Activated CD4-positive, alpha-beta T cell treated with anti-CD3 and anti-CD28 coated beads for 4 hours (primary cell): ENCODE measurements around the gene GRIK2.
A peak's percentile ranks its signal among the peaks of the same experiment; 100 is the strongest.
"Not testable (repeated sequence)": the region's sequence is repeated elsewhere in the genome, so short reads cannot be mapped to it uniquely, and the experiment has no call there.

Experiments
- DNase-seq, 2 donors: peaks; one replicate each; pipeline ENCODE4 v3.0.0-alpha.2; 2020

GRIK2 gene

DNA sequence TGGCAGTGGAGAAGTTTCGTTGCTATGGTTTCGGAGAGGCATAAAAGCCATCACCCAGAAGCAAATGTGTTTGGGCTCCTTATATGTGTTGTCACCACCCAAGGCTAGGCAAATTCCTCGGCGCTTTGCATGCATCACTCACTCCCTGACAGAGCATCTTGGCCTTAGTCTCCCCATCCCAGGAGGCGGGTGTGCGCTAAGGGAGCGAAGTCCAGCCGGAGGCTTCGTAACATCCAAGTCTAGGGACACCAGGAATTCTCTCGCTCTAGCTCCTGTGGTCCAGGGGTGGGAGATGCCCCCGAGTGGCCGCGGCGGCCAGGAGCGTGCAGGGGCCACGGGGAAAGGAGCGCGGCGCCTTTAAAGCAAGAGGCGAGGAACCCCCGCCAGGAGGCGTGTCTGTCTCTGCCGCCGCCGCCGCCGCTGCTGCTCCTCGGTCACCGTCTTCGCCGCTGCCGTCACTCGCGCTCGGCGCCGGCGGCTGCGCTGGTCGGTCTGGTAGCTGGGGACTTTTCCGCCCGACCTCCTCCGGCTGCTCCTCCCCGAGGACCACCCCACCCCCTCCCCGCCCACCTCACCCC, at the start of gene GRIK2:
Gene GRIK2, plus strand, starts transcription at position 458 of the 578 bp plus-strand sequence.
- no peak for DNase-seq

DNA sequence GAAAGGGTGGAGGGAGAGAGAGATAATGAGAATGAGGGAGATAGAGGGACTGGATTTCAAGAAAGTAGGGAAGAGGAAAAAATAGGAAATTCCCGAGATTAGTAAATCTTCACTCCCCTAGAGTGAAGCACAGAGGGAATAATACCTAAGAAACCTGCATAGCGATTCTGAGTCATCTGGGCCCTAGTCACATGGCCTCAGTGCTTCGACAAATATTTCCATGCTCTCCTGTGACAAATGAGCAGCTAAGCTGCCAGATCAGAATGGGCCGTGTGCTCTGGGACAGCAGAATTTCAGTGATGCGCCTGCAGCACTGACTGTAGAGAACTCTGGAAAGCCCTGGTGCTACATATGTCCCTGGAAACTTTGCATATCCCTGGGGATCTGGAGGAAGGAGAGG, 48.6 kb upstream of the GRIK2 start:
- no peak for DNase-seq

DNA sequence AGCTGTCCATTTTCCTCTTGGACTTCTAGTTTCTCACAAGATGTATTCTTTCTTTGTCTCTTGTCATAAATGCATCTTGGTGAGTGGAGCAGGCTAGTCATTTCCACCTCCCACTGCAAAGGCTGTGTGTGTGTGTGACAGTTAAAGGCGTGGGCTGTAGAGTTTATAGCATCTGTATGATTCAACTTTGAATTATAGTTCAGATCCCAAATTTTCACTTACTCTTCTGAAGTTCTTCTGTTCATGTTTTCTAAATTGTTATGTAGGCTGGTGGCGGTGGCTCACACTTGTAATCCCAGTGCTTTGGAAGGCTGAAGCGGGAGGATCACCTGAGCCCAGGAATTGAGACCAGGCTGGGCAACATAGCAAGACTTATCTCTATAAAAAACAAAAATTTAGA, 44.7 kb upstream of the GRIK2 start:
- DNase-seq: no peak

DNA sequence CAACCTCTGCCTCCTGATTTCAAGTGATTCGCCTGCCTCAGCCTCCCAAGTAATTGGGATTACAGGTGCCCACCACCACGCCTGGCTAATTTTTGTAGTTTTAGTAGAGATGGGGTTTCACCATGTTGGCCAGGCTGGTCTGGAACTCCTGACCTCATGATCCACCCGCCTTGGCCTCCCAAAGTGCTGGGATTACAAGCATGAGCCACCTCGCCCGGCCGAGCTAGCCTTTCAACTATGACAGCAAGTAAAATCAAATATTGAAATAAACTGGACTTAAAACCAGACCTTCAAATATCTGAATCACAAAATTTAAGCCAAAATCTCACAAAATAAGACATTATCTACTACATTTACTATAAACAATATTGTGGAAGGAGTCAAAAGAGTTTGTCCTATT, 42.9 kb upstream of the GRIK2 start:
- not testable (repeated sequence) for DNase-seq

DNA sequence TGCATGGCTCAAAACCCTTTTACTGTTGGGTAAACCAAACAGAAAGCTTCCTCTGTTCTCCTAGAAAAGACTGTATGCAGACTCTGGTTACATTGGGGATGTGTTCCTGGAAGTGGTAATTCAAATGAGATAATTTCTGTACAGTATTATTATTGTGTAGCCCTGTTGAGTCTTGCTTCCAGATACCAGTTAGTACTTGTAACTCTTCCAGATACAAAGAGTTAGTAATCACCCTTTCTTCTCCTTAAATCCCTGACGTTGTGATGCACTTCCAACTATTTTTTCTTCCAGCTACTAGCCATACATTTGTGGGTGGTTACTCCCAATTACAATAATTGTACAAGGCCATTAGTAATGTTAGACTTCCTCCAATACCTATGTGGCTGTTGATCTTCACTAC, 42.3 kb upstream of the GRIK2 start:
- no peak for DNase-seq

DNA sequence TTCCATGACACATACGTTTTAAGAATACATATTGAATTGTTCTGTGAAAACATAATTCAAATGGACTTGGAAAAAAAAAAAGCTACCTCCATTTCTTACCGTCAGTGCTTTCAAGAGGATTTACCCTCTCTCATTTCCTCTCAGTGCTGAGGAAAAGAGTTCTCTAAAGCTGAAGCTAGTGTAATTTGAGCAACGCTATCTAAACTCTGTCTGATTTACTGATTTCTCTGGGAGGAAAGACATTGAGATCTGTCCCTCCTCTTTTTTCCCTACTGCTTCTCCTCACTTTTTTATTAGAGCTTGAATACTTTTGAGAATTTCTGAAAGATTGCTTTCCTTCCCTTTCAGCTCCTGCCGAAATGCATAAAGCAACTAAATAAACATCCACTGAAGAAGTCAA, 41.2 kb upstream of the GRIK2 start:
- no peak for DNase-seq

DNA sequence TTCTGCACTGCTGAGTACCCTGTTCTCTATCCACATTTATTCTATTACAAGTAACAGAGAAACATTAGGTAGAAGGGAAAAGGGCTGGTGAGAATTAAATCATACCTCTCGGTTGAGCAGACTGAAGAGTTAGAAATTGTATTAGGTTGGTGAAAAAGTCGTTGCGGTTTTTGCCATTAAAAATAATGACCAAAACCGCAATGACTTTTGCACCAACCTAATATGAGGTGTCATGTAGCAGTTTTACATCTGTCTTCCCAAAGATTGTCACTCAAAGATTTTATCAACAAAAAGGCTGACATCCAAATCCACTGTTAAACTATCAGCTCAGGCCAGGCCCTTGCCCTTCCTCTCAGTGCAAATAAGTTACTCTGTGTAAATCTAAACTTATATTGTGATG, 28.3 kb upstream of the GRIK2 start:
- no peak for DNase-seq

DNA sequence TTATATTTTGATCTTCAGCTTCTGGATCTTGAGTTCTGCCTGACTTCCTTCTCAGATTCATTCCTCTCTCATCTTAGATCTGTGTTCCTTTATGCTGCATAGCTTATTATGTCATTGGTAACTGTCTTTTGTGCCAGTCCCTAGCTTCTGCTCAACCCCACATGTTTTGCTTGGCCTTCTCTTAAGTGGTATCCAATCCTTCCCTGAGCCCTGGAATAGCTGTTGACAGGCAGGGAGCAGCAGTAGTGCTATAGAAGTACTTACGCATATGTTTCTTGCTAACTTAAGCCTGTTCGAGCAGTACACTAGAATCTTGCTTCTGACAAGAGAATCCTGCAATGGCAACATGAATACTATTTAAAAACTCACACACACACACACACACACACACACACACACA, 13.6 kb upstream of the GRIK2 start:
- no peak for DNase-seq

DNA sequence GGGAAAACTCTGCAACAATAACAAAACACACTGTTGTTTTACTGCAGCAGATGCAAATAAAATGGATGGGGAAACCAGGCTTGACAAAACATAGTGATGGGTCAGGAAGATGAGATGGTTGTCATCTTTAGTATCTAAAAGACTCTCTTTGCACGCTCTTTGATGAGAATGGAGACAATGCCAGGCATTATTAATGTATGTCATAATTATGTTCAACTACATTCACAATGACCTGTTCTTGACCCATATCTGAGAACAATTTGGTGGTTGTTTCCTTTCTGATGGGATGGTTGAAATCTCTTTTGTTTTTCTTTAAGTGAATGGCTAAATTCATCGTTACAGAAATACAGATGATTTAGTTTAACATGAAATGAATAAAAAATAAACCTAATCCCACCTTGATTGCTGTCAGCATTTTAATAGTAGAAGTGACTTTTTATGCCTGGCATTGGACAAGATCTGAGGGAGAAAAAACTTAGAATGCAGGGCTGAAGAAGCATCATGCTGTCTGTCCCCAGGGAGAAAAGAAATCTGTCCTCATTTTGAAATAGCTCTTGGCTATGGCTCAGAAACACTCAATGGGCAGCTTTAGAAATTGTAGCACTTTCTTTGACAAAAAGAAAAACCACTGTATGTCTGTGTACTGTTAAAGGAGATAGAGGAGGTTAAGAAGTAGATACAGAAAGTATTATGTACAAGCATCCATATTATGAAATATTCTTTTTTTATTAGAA, 12.4 kb upstream of the GRIK2 start:
- no peak for DNase-seq

DNA sequence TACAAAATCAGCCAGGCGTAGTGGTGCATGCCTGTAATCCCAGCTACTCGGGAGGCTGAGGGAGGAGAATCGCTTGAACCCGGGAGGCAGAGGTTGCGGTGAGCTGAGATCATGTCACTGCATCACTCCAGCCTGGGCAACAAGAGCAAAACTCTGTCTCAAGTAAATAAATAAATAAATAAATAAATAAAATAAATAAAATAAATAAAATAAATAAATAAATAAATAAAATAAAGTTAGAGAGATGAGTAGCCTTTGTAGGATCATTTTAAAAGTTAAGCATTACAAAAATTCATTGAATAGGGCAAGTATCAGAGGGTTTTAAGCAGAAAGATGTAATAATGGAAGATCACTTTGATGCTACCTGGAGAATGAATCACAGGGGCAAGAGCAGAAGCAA, 9.8 kb upstream of the GRIK2 start:
- DNase-seq: not testable (repeated sequence)

DNA sequence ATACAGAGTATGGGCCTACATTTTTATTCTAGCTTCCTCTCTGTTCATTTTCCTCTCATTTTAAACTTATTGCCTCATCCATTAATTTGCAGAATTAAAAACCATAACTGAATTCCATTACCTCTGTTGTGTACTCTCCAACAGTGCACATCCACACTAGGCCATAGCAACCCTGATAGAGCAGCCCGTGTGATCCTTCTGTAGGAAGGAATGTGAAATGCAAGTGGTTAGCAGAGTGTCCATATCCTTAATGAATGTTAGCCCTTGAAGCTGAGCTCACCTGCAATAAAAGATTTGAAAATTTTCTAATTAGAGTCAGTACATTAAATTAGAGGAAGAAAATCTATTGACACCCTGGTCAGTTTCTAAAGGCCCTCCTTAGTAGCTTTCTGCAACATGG, 6.5 kb upstream of the GRIK2 start:
- DNase-seq: no peak

DNA sequence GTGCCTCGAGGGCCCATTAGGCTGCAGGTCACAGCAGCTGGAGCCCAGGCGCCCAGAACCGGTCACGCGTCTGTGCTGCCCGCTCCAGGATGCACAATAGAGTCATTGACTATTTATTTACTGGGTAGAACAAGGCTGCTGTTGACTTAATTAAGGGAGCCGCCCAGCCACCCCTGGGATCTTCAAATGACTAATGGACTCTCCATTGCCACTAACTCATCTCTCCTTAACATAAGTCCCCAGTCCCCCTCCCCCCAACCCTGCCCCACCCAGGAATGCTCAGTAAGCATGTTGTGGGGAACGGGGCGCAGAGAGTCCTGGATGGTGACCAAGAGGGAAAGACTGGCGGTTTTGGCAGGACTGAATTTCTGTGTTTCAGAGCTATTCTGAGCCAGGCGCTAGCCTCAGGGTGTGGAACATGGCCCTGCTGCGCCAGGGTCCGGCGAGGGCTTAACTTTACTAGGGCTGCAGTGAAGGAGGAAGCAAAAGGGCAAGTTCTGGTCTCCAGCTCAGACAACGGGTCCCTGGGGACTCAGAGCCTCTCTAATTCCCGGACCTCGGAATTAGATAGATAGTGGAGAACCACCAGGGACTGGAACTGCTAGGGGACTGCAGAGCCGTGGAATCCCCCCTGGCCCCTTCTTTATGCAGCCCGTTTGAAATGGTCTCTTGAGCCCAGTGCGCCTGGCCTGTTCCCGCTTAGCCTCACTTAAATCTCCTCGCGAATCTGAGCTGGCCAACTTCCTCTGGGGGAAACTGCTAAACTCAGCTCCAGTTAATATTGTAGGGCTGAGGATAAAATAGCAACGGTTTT, 1.5 kb upstream of the GRIK2 start:
- DNase-seq: no peak

DNA sequence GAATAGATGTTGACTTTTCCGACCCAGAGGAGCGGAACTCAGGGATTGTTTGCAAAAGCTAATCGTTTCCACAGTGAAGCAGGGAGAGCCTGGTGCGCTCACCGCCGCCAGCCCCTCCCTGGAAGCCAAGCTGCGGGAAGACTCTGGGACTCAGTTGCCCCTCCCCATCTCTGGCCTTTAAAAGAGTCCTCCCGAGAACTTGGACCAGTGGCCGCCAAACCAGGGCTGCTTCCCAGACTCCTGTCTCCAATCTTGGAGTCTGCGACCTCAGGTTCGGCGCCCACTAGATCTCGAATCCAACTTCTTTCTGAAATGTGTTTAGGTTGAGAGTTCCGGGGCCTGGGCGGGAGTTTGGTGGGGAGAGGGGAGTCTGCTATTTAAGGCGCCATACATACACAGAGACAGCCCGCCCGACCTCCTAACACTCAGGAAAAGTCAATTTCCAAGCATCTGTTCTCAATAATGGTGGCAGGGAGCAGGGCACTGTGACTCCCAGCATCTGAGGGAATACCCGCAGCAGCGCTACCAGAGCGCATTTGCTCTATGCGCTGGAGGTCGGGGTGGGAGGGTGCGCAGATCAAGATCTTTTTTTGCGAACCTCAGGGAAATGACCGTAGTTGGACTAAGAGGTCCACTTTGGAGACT, 800 bp upstream of the GRIK2 start:
- DNase-seq: no peak

DNA sequence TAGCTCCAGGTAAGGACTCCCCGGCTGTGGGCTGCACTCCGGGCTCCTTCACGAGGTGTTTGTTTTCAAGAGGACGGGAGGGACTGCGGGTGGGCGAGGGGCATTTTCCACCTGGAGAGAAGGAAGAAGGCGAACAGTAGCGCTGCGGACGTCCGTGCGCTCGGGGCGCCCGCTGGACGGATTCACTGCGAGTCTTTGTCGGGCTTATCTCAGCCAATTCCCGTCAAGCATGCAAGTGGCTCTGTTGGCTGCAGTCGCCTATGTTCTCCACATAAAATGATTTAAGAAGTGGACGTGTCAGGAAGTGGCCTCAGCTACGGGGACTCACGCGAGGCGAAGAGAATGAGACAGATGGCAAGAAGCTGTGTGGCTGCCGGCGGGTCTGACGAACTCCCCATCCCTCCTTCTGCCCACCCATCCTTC, 332 bp downstream of the GRIK2 start:
- no peak for DNase-seq

DNA sequence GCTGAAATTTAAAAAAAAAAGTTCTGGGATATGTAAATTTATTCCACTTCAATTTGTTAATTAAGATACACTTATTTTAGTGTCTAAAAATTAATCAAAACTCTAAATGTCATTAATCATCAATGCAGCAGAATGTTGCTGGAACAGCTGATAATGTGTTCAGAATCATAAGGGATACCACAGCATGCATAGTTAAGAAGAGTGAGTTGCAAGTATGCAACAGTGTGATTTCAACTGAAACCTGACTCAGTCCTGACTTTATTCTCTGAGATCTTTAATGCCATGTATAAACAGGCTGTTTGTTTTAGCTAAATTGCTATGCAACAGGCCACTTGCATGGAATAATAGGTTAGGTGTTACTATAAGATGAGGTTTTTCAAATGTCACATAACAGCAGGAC, 1.4 kb downstream of the GRIK2 start:
- DNase-seq: no peak

DNA sequence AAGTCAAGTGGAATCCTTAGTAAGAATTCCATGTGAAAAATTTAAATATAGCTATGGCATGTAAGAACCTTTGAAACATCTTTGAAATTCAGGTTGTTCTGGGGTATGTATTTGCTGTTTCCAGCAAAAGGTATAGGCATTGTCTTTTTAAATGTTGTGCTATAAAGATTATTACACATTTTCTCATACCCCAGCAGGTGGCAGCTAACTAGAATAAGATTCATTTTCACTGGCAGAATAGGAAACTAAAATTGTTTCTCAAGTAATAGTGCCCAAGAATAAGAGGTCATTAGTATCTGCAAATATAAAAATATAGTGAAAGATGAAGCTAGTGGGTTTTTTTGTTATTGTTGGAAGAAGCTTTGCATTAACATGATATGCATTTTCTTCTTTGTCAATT, 1.8 kb downstream of the GRIK2 start:
- no peak for DNase-seq

DNA sequence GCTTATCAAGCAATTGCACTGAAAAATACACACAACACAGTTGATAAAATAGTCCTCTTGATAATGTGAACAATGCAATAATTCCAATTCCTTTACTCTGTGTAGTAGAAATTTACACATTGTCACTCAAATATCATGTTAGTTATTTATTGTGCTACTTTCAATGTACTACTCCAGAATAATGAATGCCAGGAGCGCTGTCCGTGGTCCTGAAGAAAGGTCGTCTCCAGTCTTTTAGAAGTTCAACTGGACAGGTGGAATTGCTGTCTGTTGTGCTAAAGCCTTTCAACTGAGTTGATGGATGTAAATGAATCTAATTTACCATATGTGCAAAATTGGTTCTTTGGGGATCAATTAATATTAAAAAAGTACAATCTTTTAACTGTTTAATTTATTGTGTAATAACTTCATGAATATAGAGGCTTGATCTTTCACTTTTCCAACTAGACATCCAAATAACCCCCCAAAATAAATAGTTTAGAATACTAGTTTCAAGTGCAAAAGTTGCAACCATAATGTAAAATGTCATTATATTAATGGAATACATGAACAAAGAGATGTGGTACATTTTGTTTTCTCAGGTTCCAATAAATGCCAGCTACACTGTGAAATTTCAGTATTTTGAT, 3.2 kb downstream of the GRIK2 start:
- DNase-seq: peak in 1 of 2 donors; percentile 4

DNA sequence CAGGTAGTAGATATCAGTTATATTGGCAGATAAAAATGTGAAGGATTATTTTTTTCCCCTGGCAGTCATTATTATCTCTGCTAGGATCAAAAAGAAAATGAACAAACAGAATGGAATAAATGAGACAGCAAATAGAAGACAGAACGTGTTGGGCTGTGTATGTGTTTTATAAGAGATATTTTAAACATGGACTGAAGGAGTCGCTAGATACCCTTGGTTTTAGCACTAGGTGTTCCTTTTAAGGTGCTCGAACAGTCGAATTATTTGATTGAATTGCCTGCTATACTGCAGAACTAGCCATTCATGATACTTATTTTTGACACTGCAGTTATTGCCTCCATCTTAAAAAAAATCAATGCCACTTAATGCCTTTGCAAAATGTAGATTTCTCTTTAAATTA, 3.7 kb downstream of the GRIK2 start:
- no peak for DNase-seq

DNA sequence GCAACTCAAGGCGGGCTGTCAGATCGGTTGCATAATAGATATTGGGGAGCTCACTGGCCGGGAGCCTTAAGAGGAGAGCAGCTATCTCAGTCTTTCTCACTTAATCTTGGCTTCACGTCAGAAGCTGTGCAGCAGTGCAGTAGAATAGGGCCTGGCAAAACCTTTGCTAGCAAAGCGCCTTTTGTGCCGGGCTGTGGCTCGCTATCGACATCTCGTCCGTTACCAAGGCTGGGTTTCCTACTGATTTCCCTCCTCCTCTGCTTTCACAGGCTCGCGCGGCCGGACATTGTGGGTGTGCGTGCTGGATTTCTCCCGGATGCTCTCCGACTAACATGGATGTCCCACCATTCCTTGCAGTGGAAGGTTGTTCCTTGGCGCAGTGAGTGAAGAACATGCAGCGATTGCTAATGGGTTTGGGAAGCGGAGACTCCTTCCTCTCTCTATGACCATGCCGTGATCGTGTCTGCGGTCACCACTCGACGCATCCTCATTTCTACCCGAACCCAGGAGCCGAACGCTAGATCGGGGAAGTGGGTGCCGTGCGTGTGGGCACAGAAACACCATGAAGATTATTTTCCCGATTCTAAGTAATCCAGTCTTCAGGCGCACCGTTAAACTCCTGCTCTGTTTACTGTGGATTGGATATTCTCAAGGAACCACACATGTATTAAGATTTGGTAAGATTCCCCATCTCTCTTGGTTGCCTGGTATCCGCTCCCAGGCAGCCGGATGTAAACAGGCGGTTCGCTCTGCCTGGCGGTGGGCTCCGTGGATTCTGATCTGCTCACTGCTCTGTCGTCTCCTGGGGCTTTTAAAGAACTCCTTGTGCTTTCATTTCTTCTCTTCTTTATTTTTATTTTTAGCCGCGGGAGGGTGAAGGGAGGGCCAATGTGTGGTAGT, 5.5 kb downstream of the GRIK2 start:
- no peak for DNase-seq

DNA sequence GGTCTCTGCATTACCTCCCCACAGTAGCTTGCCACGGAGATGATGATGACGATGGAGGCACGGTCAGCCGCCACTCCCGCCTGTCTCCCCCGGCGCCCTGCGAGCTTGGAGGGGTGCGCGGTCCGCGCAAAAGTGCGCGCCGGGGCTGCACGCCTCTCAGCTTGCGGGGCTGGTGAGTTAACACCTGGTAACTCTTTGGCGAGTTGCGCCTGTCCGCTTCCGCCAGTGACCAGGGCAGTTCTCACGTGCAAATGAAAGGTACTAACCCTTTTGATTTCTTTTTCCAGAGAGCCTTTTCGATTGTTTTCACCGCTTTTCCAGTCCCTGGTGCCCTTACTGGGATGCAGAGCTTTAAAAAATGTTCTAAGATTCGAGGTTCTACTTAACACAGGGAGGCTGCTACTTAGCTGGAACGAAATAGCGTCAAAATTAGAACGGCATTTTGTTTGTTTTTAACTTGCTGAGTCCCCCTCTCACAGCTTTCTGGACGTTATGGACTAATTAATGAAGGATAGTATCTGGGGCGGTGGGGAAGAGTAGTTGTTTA, 6.2 kb downstream of the GRIK2 start:
- DNase-seq: no peak

DNA sequence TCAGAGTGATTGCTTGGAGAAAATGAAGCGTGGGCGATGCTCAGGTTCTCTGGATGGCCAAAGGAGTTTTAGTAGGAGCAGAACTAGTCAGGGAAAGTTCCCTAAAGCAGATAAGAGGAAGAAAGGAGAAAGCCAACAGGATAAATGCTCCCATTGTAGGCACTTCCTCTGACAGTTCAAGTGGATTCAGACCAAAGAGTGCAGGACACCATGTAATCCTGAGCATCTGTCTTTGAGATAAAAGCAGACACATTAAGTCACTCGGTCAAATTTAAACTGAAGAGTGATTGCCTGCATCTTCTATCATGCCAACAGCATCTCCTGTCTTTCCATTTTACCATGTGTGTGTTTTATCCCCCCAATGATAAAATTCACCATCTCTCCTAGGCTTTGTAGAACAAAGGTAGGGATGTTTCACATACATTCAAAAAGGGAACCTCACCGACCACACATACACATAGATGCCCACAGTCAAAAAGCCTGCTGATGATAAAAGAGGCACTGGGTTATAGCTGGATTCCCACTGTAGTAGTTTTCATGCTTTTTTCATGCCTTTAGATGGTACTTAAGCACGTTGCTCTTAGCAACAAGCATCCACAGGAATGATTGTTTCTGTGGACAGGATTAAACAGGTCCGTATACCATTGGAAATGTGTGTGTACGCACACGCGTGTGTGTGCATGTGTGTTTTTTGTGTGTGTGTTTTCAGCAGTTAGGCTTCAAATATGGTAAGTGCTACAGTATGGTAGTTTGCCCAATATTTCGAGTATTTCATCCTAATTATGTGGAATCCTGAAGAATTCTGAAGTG, 7.0 kb downstream of the GRIK2 start:
- DNase-seq: no peak
